ENCODE data around the gene ABI3BP.

DNA sequence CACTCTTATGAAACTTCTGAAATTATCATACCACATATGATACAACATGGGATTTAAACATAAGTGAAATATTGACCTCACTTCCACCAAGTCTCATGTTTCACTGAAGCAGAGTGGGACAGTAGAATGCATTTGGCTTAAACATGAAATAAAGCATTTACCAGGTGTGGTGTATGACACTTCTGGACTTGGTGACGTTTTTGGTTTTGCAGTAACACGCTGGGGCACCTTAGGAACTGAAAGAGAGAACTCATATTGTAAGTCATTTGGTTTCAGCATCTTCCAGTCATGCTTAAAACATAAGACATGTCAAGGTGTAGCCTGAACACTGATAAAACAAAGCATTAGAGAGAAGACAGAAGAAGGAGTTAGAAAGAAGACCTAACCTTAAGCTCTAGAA lies 188.6 kb downstream of the ABI3BP start:
- TF ChIP-seq, protein P1, sequence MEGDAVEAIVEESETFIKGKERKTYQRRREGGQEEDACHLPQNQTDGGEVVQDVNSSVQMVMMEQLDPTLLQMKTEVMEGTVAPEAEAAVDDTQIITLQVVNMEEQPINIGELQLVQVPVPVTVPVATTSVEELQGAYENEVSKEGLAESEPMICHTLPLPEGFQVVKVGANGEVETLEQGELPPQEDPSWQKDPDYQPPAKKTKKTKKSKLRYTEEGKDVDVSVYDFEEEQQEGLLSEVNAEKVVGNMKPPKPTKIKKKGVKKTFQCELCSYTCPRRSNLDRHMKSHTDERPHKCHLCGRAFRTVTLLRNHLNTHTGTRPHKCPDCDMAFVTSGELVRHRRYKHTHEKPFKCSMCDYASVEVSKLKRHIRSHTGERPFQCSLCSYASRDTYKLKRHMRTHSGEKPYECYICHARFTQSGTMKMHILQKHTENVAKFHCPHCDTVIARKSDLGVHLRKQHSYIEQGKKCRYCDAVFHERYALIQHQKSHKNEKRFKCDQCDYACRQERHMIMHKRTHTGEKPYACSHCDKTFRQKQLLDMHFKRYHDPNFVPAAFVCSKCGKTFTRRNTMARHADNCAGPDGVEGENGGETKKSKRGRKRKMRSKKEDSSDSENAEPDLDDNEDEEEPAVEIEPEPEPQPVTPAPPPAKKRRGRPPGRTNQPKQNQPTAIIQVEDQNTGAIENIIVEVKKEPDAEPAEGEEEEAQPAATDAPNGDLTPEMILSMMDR (IDR thresholded peaks at IDR 0.05; ENCODE audit: low read depth, low read length): no peak
- no peak for TF ChIP-seq POLR2A (IDR thresholded peaks at IDR 0.05; ENCODE audit: extremely low read depth, insufficient read length)
- TF ChIP-seq MAX (IDR thresholded peaks at IDR 0.05; ENCODE audit: low read depth, low read length): no peak

Data from NB4 (cell line).